Ureter (tissue), 1 donor: ENCODE data around the gene HCK. TPM values are rescaled to one million over a fixed set of nuclear protein-coding genes. Genes with fewer than 3 reads are reported as not detected.
"Not testable (repeated sequence)": the region's sequence is repeated elsewhere in the genome, so short reads cannot be mapped to it uniquely, and the experiment has no call there.

Experiments
- DNase-seq: peaks from one replicate; pipeline ENCODE4 v3.0.0-alpha.2; 2020; ENCODE audit warnings: low spot score
- total RNA-seq: library from RNA; stranded (reverse); gene quantifications from one replicate; pipeline ENCODE4 v1.2.4, GENCODE V29; 2023
- donor health status: DM: yes; HTN: yes; CAD: no.

HCK gene
- total RNA-seq, 1 donor from 2014 or later: 6.1 TPM

DNA sequence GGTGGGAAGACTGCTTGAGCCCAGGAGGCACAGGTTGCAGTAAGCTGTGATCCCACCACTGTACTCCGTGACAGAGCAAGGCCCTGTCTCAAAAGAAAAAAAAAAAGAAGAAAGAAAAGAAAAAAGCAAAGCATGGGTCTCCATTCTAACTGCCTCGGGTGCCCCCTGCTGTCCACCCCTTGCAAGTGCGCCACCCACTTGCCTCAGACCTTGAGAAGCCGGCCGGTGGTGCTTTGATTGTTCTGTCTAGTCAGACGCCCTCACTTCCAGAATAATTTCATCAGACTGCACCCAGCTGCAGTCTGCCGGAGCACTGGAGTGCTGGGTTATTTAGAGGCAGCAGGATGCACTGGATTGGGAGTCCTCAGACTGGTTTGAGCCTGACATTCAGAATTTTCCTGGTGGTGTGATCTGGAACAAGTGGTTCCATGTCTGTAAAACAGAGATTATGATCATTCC lies 39.9 kb downstream of the HCK start:
- DNase-seq: peak; percentile 79

DNA sequence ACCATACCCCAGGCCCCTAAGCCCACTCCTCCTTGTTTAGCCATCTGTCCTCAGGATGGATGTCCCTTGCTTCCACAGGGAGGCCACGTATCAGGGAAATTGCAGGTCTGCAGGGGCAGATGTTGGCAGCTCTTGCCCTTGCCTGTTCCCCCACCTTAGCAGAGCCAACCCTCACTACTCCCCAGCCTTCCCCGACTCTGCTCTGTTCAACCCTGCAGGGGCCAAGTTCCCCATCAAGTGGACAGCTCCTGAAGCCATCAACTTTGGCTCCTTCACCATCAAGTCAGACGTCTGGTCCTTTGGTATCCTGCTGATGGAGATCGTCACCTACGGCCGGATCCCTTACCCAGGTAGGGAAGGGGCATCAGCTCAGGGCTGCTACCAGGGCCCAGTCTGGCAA lies 46.7 kb downstream of the HCK start:
- DNase-seq: no peak

DNA sequence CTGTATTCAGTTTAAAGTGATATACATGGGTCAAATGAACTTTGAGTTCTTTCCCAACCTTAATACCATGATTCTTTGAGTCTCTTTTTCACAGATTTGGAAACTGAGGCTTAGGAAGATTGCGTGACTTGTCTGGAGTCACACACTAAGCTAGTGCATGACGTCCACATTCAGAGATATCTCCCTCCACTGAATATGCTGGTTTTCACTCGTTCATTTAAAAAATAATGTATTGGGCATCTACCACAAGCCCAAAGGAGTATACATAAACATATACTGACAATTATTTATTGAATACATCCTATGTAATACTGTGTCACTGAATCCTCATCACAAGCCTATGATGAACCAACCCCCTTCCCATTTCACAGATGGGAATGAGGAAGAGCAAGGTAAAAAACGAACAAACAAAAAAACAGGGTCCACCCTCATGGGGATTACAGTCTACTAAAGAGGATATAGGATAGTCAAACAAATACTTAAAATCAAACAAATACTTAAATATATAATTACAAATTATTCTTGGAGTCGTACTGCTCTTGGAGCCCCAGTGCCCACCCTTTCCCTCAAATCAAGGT lies 56.9 kb downstream of the HCK start:
- no peak for DNase-seq

DNA sequence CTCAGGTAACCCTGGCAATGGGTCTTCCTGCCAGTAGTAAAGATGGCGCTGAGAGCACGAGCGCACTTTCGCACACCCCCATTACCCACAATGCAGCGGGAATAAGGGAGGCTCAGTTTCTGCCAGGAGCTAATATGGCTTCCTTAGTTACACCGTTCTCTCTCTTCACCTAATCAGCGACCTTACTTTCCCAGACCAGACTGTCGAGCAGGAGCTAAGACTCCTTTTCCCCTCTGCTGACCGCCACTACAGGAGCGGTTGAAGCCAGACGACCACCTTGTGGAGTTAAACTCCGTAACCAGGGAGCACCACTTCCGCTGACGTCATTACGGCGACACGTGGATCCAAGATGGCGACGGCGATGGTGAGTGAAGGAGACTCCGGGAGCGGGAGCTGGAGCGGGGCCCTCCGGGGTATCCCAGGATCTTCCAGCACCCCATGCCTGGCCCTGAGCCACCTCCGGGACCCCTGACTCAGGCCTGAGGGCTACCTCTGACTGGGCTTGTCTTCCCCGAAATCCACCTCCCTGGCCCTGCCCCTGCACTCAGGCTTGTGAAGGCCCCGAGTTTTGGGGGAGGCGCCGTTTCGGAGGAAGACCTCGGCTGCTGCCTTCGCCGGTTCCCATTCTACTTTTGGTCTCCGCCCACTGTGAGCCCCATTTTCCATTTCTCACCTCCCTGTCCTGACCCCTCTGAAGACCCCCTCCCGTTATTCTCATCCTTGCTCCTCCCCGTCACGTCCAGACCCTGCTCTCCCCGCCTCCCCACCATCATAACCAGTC lies 57.5 kb downstream of the HCK start, which contains the start of gene TM9SF4:
Gene TM9SF4 (plus strand): TSS at position 323 of the 781 bp plus-strand sequence. CDS start 27 bp downstream, at position 350.
- peak; percentile 93 for DNase-seq

DNA sequence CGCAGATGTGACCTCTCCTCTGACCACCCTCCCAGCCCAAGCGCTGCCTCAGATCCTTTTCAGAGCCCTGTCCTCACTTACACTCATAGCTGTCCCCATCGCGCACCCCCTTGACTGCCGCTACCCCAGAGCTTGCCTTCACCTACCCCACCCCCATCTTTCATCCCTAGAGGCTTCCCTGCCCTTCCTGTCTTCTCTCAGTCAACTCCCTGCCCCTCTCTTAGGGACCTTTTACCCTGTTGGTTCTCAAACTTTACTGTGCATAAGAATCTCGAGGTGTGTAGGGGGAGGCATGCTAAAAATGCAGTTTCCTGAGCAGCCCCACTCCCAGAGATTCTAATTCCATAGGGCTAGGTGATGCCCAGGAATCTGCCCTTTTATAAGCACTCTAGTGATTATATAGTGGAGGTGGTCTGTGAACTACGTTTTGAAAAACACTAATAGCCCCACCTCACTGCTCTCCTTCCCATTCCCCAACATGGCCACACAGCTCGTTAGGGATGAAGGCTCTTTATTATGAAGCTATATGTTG lies 58.2 kb downstream of the HCK start:
- no peak for DNase-seq

DNA sequence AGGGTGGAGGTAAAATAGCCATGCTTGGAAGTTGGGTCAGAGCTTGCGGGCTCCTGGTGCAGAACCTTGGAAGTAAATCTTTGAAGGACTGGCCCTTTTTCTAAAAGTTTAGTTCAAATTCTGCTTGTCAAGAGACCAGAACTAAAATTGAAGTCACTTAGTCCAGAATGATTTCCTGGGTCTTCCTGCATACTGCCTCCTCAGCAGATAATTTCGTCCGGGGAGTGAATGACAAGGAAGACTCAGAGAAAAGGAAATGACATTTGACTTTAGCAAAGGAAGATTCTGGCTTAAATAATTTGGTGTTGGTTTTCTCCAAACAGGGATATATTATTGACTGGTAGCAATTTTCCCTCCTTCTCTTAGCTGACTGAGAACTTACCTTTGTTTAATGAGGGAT lies 58.7 kb downstream of the HCK start:
- DNase-seq: no peak

DNA sequence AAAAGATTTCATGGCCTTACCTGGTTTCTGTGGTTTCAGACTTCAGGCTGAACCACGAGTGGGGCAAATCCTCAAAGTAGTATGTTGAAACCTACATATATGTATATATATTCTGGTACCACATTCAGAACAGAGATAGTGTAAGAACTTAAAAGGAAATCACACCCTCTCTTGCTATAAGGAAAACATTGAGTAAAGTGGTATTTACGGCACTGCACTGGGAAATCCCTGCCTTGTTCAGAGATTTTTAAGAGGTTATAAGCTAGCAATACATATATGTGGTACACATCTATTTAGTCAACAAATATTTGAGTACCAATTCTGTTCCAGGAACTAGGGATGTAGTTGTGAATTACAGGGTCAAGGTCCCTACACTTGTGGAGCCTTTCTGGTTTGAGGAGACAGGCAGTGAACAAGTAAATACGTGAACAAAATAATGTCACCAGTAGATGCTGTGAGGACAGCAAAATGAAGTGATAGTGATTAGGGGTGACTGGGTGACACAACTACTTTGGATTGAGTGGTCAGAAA lies 59.2 kb downstream of the HCK start:
- no peak for DNase-seq

DNA sequence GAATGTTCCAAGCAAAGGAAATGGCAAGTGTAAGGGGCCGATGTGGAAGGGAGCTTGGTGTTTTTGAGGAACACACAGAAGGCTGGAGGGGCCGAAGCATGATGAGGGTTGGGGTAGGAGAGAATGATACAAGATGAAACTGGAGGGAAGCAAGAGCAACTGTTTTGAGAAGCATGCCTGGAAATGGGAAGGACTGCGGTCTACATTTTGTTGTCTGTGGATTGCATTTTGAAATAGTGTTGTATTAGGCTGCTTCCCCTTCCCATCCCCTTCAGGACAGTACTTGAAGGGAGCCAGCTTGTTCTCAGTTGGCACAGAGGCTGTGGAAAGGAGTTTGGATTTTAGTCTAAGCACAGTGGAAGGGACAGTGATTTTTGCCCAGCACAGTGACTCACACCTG lies 59.7 kb downstream of the HCK start:
- DNase-seq: no peak

DNA sequence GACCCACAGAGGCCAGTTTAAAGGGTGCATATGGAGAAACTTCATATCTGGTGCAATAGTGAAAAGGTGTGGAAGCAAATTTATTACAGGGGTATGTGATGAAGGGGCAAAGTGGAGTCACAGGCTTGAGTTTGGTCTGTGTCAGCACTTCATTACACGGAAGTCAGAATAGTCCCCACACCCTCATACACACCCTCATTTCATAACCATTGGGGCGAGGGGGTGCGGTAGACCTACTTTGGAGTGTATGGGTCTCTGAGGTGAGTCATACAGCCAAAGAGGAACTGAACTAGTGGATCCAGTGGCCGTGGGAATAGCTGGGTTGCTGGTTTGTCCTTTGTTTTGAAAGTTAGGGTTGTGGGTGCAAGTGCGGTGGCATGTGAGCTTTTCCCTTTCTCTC lies 60.8 kb downstream of the HCK start:
- DNase-seq: peak; percentile 59

DNA sequence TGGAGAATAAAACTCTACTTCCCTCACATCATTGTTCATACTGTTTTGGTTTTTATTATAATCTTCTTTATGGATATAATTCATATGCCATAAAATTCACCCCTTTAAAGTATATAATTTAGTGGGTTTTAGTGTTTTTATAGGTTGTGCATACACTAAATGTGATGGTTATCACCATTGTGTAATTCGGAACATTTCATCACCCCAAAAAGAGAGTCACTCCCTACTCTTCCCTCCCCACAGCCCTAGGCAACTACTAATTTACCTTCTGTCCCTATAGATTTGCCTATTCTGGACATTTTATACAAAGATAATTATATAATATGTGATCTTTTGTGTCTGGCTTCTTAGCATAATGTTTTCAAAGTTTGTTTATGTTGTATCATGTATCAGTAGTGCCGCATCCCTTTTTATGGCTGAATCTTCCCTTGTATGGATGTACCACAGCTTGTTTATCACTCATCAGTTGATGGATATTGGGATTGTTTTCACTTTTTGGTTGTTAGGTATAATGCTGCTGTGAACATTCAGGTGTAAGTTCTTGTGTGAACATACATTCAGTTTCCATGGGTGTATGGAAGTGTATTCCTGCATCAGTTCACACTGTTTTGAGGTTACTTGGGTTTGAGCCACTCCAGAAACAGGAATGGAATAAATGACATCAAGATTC lies 61.7 kb downstream of the HCK start:
- DNase-seq: no peak

DNA sequence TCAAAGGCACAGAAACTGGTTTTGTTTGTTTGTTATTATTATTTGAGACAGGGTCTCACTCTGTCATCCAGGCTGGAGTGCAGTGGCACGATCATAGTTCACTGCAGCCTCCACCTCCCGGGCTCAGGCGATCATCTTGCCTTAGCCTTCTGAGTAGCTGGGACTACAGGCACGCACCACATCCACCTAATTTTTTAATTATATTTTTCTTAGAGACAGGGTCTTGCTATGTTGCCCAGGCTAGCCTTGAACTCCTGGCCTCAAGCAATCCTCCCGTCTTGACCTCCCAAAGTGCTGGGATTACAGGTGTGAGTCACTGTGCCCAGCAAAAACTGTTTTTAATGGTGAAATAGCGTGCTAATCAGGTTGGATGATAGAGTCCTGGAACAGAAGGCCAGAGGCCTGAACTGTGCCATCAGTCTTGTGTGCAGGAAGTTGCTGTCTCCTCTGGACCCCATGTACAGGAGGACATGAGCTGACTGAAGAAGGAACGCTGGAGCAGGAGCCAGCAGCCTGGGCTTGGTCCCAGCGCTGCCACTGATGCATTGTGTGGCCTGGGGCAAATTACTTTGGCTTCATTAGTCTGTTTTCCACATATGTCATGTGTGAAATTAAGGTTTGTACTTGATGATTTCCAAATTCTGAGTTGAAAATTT lies 62.4 kb downstream of the HCK start:
- no peak for DNase-seq

DNA sequence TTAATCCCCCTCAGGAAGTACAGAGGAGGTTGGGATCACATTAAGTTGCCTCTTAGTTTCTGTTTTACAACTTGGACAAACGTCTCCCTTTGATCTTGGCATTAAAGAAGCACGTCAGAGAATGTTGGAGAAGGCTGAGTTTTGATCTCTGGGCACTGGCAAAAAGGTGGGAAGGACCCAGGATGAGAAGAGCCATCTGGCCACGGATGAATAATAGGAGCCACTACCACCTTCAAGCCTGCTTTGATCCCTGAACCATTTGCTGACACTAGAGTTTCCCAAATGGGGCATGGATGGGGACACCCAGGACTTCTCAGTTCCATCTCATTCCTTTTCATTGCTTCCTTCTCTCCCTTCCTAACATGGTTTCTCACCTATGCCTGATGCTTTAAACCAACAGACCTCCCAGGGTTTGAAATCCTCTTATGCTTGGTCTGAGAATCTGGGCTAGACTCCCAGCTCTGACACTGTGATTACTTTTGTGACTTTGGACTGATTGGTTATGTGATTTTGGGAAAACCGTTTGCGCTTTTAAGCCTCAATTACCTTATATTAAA lies 63.2 kb downstream of the HCK start:
- DNase-seq: no peak

DNA sequence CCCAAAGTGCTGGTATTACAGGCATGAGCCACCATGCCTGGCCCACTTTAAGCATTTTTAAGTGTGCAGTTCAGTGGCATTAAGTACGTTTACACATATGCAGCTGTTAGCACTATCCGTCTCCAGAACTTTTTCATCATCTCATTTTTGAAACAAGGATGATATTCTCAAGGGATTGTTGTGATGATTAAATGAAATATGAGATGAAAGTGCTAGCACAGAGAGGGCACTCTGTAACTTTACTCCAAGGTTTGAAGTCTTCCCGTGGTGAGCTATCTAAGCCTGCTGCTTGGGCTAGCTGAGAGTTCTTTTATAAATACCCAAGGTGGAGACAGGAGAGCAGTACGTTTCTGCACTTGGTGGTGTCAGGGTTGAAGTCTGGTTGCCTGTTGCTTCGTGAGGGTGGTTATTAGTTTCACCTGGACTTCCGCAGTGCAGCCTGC lies 64.1 kb downstream of the HCK start:
- DNase-seq: no peak

DNA sequence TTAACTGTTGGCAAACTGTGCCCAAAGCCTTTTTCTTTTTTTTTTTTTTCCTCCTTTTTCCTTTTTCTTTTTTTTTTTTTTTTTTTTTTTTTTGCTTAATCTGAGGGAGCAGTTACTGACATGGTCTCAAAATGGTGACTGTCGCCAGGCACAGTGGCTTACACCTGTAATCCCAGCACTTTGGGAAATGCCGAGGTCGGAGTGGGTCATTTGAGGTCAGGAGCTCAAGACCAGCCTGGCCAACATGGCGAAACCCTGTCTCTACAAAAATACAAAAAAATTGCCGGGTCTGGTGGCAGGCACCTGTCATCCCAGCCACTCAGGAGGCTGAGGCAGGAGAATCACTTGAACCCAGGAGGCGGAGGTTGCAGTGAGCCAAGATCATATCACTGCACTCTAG lies 64.8 kb downstream of the HCK start:
- DNase-seq: not testable (repeated sequence)

DNA sequence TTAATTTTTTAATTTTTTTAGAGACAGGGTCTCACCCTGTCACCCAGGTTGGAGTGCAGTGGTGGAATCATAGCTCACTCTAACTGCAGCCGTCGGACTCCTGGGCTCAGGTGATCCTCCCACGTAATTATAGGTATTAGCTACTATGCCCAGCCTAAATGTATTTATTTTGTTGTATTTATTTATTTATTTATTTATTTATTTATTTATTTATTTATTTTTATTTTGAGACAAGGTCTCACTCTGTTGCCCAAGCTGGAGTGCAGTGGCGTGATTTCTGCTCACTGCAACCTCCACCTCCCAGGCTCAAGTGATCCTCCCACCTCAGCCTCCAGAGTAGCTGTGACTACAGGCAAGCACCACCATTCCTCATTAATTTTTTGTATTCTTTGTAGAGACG lies 66.4 kb downstream of the HCK start:
- DNase-seq: not testable (repeated sequence)

DNA sequence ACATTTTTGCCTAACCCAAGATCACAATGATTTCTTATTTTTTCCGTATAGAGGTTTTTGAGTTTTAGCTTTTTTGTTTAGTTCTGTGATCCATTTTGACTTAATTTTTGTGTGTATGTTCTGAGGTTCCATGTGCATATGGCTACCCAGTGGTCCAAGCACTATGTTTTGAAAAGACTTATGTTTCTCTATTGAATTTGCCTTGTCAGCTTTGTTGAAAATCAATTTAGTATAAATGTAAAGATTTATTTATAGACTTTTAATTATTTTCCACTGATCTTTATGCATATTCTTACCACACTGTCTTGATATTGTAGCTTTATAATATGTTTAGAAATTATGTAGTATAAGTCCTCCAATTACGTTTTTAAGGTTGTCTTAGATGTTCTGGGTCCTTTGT lies 67.7 kb downstream of the HCK start:
- no peak for DNase-seq

DNA sequence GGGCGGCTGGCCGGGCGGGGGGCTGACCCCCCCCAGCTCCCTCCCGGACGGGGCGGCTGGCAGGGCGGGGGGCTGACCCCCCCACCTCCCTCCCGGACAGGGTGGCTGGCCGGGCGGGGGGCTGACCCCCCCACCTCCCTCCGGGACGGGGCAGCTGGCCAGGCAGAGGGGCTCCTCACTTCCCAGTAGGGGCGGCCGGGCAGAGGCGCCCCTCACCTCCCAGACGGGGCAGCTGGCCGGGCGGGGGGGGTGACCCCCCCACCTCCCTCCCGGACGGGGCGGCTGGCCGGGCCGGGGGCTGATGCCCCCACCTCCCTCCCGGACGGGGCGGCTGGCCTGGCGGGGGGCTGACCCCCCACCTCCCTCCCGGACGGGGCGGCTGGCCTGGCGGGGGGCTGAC lies 69.9 kb downstream of the HCK start:
- DNase-seq: not testable (repeated sequence)

DNA sequence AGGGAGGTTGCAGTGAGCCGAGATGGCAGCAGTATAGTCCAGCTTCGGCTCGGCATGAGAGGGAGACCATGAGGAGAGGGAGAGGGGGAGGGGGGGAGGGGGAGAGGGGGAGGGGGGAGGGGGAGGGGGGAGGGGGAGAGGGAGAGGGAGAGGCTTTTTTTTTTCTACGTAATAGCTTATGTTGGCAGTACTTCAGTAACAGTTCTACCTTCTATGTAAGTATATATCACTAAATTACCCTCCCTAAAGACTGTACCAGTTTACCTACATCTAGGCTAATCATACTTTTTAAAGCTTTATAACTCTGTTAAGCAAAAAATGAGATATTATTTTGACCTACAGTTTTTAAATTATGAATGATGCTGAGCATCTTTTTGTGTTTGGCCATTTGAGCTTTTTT lies 71.0 kb downstream of the HCK start:
- no peak for DNase-seq

DNA sequence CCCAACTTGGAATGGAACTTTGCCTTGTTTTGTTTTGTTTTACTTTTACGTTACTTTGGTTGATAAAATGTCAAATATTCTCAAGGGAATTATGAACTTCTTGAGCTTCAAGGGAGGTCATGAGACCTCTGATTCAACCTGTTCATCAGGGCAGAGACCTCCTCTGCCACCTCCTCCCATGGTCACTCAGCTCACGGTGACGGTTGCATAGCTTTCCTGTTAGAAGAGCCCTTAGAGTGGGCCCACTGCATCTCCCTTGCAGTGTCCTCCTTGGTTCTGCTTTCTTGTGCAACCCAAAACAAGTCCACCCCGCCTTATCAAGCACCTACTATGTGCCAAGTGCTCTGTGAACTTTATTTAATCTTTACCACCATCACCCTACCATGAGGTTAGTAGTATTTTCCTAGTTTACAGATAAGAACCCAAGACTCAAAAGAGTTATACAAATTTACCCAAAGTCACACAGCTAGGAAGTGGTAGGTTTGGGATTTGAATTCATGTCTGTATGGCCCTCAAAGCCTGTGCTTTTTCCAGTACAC lies 72.9 kb downstream of the HCK start:
- no peak for DNase-seq

DNA sequence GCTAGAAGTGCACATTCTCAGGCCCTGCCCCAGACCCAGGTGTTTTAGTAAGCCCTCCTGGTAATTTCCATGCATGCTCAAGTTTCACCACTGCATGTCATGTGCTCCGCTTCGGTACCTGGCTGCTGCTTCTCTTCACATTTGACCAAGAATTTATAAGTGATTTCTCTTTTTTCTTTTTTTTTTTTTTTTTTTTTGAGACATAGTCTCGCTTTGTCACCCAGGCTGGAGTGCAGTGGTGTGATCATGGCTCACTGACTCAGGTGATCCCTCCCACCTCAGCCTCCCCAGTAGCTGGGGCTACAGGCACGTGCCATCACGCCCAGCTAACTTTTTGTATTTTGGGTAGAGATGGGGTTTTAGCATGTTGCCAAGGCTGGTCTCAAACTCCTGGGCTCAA lies 73.5 kb downstream of the HCK start:
- DNase-seq: no peak

DNA sequence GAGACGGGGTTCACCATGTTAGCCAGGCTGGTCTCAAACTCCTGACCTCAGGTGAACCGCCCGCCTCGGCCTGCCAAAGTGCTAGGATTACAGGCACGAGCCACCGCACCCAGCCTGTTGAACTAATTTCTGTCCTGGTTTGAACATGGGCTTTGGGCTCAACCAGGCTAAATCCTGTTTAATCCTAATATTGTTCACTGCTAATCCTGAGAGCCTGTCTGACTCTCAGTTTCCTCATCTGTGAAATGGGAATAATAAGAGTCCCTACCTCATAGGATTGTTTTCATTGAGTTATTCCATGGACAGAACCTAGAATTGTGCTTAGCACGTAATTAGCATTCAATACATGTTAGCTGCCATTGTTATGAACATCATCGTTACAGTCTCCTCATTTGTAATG lies 74.9 kb downstream of the HCK start:
- DNase-seq: no peak
